Measurements from ENCODE around the gene MN1.
A peak's percentile ranks its signal among the peaks of the same experiment; 100 is the strongest.

The MN1 gene

GRCh38 chr22:27720860-27721259 lies 80.7 kb downstream of the MN1 start:
- no peak overlapping the region for H3K4me3 ChIP-seq (ENCODE audit: low read depth, low read length)
- DNase-seq (ENCODE audit: low read depth), result no peak
- TF ChIP-seq POLR2A (IDR thresholded peaks at IDR 0.05; ENCODE audit: extremely low read depth, insufficient read length), result no peak

DNA sequence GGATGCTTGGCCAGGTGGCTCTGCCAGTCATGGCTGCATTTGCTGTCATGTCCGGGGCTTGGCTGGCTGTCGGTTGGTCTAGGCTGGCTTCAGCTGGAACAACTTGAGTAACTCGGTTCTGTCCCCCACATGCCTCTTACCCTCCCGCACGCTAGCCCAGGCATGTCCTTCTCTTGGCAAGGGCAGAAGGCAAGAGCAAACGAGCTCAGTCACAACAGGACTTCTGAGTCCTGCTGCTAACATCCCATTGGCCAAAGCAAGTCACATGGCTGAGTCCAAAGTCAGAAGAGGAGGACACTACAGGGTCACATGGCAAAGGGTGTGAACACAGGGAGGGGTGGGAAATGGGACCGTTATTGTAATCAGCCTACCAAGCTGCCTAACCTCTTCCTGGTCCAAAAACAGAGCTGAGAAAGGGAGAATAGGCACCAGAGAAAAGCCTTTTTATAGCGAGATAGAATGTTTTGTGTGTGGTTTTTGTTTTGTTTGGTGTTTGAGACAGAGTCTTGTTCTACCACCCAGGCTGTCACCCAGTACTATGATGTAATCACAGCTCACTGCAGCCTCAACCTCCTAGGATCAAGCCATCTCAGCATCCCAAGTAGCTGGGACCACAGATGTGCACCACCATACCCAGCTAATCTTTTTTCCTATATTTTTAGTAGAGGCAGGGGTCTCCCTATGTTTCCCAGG lies 81.9 kb downstream of the MN1 start:
- H3K4me3 ChIP-seq (ENCODE audit: low read depth, low read length), result no peak overlapping the region
- TF ChIP-seq CTCF (IDR thresholded peaks at IDR 0.05; ENCODE audit: low read depth, low read length) (no peak), POLR2A (IDR thresholded peaks at IDR 0.05; ENCODE audit: extremely low read depth, insufficient read length) (no peak)
- TF ChIP-seq, protein P1, sequence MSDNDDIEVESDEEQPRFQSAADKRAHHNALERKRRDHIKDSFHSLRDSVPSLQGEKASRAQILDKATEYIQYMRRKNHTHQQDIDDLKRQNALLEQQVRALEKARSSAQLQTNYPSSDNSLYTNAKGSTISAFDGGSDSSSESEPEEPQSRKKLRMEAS (IDR thresholded peaks at IDR 0.05; ENCODE audit: low read depth, low read length), result peak; percentile 66
- peak; percentile 42 for DNase-seq (ENCODE audit: low read depth)

- TF ChIP-seq MYC (IDR thresholded peaks at IDR 0.05; ENCODE audit: low read depth, low read length), result no peak
- TF ChIP-seq, protein P1 (IDR thresholded peaks at IDR 0.05; ENCODE audit: low read depth, low read length), result no peak
- TF ChIP-seq CTCF (IDR thresholded peaks at IDR 0.05; ENCODE audit: low read depth, low read length), result no peak
- TF ChIP-seq POLR2A (IDR thresholded peaks at IDR 0.05; ENCODE audit: extremely low read depth, insufficient read length), result no peak
- H3K4me3 ChIP-seq (ENCODE audit: low read depth, low read length), result no peak overlapping the region
- no peak for DNase-seq (ENCODE audit: low read depth)
Observed at GRCh38 chr22:27719036-27719347, 82.6 kb downstream of the MN1 start.

DNA sequence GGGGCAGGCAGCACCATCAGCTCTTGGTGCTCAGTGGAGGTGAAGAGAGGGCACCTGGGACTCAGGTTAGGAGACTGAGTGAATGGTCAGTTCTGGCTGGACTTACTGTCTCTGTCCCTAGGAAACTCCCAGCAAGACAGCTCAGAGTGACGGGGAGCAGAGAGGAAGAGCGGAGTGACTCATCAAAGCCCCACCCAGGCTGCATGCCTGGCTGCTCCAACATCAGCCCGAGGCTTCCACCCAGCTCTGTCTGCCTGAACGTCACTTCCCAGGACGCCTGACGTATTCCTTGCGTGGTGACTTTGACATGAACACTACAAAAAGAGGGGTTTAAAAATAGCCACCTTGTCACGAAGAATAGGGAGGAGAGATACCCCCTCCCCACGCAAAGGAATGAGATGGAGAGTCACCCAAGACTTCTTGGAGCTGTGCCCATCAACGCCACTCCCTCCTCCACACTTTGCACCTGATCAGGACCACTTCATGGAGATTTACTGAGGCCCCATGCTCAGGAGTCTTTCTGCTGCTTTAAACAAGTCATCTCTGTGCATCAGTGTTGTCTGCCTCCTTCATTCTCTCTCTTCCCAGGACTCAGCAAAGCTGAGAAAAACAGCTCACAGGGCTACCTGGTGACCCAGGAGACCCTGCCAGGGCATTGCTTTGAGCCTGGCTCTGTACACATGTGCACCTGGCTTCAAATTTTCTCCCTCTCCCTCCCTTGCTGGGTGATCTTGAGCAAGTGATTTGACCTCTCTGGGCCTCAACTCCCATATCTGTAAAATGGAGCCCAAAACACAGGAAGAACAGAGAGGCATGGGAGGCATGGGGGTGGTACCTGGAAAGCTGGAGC lies 83.1 kb downstream of the MN1 start:
- DNase-seq (ENCODE audit: low read depth), result peak; percentile 32
- no peak for TF ChIP-seq MYC (IDR thresholded peaks at IDR 0.05; ENCODE audit: low read depth, low read length)
- TF ChIP-seq, protein P1 (IDR thresholded peaks at IDR 0.05; ENCODE audit: low read depth, low read length), result no peak
- no peak for TF ChIP-seq CTCF (IDR thresholded peaks at IDR 0.05; ENCODE audit: low read depth, low read length)
- TF ChIP-seq POLR2A (IDR thresholded peaks at IDR 0.05; ENCODE audit: extremely low read depth, insufficient read length), result no peak
- no peak overlapping the region for H3K4me3 ChIP-seq (ENCODE audit: low read depth, low read length)

GRCh38 chr22:27717094-27717493 lies 84.5 kb downstream of the MN1 start:
- no peak overlapping the region for H3K4me3 ChIP-seq (ENCODE audit: low read depth, low read length)
- DNase-seq (ENCODE audit: low read depth), result no peak
- TF ChIP-seq POLR2A (IDR thresholded peaks at IDR 0.05; ENCODE audit: extremely low read depth, insufficient read length) (no peak), MYC (IDR thresholded peaks at IDR 0.05; ENCODE audit: low read depth, low read length) (no peak), CTCF (IDR thresholded peaks at IDR 0.05; ENCODE audit: low read depth, low read length) (no peak)
- TF ChIP-seq, protein P1 (IDR thresholded peaks at IDR 0.05; ENCODE audit: low read depth, low read length), result no peak

DNA sequence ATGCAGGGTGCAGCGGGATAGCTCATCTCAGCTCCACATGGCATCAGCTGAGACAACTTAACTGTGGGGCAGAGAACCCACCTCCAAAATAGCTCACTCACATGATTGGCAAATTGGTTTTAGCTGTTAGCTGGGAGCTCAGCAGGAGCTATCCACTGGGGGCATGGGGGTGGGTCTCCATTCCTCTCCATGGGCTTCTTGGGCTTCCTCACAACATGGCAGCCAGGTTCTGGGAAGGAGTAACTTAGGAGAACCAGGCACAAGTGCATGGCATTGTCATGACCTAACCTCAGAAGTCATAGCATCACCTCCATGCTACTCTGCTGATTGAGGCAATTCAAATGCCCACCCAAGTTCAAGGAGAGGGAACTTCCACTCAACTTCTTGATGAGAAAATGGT lies 85.5 kb downstream of the MN1 start:
- TF ChIP-seq MYC (IDR thresholded peaks at IDR 0.05; ENCODE audit: low read depth, low read length) (no peak), POLR2A (IDR thresholded peaks at IDR 0.05; ENCODE audit: extremely low read depth, insufficient read length) (no peak), CTCF (IDR thresholded peaks at IDR 0.05; ENCODE audit: low read depth, low read length) (no peak)
- TF ChIP-seq, protein P1 (IDR thresholded peaks at IDR 0.05; ENCODE audit: low read depth, low read length), result no peak
- H3K4me3 ChIP-seq (ENCODE audit: low read depth, low read length), result no peak overlapping the region
- DNase-seq (ENCODE audit: low read depth), result no peak

All from NB4 (cell line).